Neutrophil (primary cell): ENCODE results near the gene LBH.

Experiments used
- H3K27ac ChIP-seq: fragments of 200-600 bp; sonication (generic); 2 replicates; pipeline ENCODE4 v1.5.1; 2016; ENCODE audit warnings: mild to moderate bottlenecking, moderate library complexity
- H3K27me3 ChIP-seq: fragments of 200-600 bp; sonication (generic); 2 replicates; pipeline ENCODE4 v1.6.0; 2016; ENCODE audit warnings: mild to moderate bottlenecking
- H3K36me3 ChIP-seq: fragments of 200-600 bp; sonication (generic); 2 replicates; pipeline ENCODE4 v1.5.1; 2017
- H3K4me1 ChIP-seq, 2 experiments: fragments of 200-600 bp in 1 of 2; sonication (generic) in 1 of 2; 1 replicate in 1 of 2; 2 replicates in 1 of 2; pipeline versions ENCODE4 v1.5.1 to v1.6.1; 2013 to 2016; ENCODE audit warnings: low read depth in 1 of 2, low read length in 1 of 2, mild to moderate bottlenecking in 1 of 2, moderate library complexity in 1 of 2; ENCODE audit not compliant: control insufficient read depth in 1 of 2, insufficient read depth in 1 of 2
- H3K4me3 ChIP-seq, 2 experiments: fragments of 200-600 bp in 1 of 2; sonication (generic) in 1 of 2; 1 replicate in 1 of 2; 2 replicates in 1 of 2; pipeline ENCODE4 v1.5.1; 2013 to 2016; ENCODE audit warnings: low read depth in 1 of 2, low read length in 1 of 2, mild to moderate bottlenecking in 1 of 2, moderate library complexity in 1 of 2
- H3K9me3 ChIP-seq: fragments of 200-600 bp; sonication (generic); 2 replicates; pipeline ENCODE4 v1.5.1; 2016
- TF ChIP-seq, protein P1 (sequence below): fragments of 200-600 bp; sonication (generic); IDR thresholded peaks from 2 replicates; pipeline ENCODE4 v1.5.1; 2016; ENCODE audit warnings: antibody characterized with exemption

Gene LBH

GRCh38 chr2:30300456-30301221, 69.3 kb downstream of the LBH start:
- no peaks in the 10 kb centered on the region for H3K36me3 ChIP-seq
- no peak overlapping the region for H3K27ac ChIP-seq
- H3K27me3 ChIP-seq = no peaks in the 10 kb centered on the region
- no peaks in the 10 kb centered on the region for H3K4me1 ChIP-seq
- H3K4me3 ChIP-seq = no peak overlapping the region
- H3K9me3 ChIP-seq = no peaks in the 10 kb centered on the region
- TF ChIP-seq, protein P1, sequence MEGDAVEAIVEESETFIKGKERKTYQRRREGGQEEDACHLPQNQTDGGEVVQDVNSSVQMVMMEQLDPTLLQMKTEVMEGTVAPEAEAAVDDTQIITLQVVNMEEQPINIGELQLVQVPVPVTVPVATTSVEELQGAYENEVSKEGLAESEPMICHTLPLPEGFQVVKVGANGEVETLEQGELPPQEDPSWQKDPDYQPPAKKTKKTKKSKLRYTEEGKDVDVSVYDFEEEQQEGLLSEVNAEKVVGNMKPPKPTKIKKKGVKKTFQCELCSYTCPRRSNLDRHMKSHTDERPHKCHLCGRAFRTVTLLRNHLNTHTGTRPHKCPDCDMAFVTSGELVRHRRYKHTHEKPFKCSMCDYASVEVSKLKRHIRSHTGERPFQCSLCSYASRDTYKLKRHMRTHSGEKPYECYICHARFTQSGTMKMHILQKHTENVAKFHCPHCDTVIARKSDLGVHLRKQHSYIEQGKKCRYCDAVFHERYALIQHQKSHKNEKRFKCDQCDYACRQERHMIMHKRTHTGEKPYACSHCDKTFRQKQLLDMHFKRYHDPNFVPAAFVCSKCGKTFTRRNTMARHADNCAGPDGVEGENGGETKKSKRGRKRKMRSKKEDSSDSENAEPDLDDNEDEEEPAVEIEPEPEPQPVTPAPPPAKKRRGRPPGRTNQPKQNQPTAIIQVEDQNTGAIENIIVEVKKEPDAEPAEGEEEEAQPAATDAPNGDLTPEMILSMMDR = no peak

DNA sequence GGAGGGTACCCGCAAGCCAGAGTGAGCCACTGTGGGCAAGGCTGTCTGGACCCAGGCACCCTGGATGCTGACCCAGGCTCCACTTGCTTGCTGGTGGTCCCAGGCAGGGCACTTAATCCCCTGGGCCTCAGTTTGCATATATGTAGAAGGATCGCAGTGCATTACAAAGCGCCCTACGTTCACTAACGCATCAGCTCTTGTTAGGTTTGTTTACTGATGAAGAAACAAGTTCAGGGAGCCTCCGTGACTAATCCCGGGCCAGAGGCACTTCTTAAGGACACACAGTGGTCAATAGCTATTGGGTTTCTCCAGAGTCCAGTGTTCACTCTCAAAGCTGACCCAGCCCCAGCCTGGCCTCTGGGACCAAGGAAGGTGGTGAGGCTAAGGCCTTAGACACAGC, 70.2 kb downstream of the LBH start:
- H3K36me3 ChIP-seq = no peaks in the 10 kb centered on the region
- H3K27ac ChIP-seq = no peak overlapping the region
- no peaks in the 10 kb centered on the region for H3K4me1 ChIP-seq
- no peak overlapping the region for H3K4me3 ChIP-seq
- TF ChIP-seq, protein P1 = no peak
- H3K27me3 ChIP-seq = no peaks in the 10 kb centered on the region
- no peaks in the 10 kb centered on the region for H3K9me3 ChIP-seq

DNA sequence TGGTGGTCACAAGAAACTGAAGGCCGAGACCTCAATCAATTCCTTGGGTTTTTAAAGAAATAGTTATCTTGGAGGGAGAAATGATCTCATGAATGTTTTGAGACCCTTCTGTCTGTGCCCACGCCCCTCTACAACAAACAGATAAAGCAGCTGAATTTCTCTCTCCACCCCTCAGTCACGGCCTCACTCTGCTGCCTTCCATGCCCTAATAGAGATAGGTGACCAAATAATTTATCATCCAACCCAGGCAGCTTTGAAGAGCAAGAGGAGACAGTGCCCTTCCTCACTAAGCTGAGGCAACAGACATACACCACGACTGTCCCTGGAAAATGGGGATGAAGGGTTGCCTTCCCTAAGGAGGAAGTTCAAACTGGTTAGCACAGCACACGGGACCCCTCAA, 71.2 kb downstream of the LBH start:
- Histone ChIP-seq H3K27me3 (no peaks in the 10 kb centered on the region), H3K36me3 (no peaks in the 10 kb centered on the region), H3K4me1 (no peaks in the 10 kb centered on the region), H3K9me3 (no peaks in the 10 kb centered on the region), H3K27ac (no peak overlapping the region), H3K4me3 (no peak overlapping the region)
- TF ChIP-seq, protein P1 = no peak

DNA sequence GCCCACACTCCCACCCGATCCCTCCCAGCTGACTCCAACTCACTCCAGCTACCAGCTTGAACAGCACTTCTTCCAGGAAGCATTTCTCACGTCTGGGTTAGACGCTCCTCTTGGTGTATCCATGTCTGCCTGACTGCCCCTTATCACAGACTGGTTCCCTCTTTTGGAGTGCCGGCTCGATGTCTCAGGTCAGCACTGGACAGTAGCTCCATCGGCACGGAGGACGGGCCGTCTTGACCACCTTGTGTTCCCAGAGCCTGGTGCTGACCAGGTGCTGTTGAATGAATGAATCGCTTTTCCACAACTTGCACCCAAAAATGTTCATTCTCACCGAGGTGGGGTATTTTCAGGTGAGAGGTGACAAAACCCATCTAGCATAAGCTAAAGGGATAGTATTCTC, 71.8 kb downstream of the LBH start:
- H3K9me3 ChIP-seq = no peaks in the 10 kb centered on the region
- TF ChIP-seq, protein P1 = no peak

GRCh38 chr2:30305235-30305634, 73.9 kb downstream of the LBH start:
- Histone ChIP-seq H3K9me3 (no peaks in the 10 kb centered on the region), H3K27ac (no peak overlapping the region), H3K27me3 (no peaks in the 10 kb centered on the region), H3K36me3 (no peaks in the 10 kb centered on the region), H3K4me3 (no peak overlapping the region), H3K4me1 (no peaks in the 10 kb centered on the region)
- TF ChIP-seq, protein P1 = no peak

More for the DNA sequence above, 71.8 kb downstream of the LBH start:
- Histone ChIP-seq H3K4me3 (no peak overlapping the region), H3K4me1 (no peaks in the 10 kb centered on the region), H3K27ac (no peak overlapping the region), H3K36me3 (no peaks in the 10 kb centered on the region), H3K27me3 (no peaks in the 10 kb centered on the region)
